ENCODE results near the gene TRIM54.

The TRIM54 gene

DNA sequence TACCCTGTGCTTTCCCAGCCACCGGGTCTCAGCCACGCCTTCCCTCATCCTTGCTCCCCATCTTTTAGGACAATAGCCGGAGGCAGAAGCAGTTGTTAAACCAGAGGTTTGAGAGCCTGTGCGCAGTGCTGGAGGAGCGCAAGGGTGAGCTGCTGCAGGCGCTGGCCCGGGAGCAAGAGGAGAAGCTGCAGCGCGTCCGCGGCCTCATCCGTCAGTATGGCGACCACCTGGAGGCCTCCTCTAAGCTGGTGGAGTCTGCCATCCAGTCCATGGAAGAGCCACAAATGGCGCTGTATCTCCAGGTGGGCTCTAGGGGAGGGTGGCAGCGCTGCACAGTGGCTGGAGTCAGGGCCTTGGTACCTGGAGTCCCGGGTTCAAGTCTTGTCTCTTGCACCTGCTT, 23.3 kb downstream of the TRIM54 start:
- Histone ChIP-seq H3K4me1 (peaks cover 8% of the 10 kb centered on the region), H3K79me2 (no peaks in the 10 kb centered on the region), H3K36me3 (ENCODE audit: control insufficient read depth, insufficient read depth, low read length) (no peaks in the 10 kb centered on the region), H3K4me3 (ENCODE audit: low read depth, low read length) (no peak overlapping the region), H3K27me3 (ENCODE audit: control insufficient read depth, insufficient read depth, low read length) (peaks cover 10% of the 10 kb centered on the region), H3K9ac (no peak overlapping the region), H3K27ac (no peak overlapping the region), H3K4me2 (ENCODE audit: low read length) (no peak overlapping the region), H3K9me3 (ENCODE audit: control insufficient read depth, low read length) (no peaks in the 10 kb centered on the region), H2AFZ (no peak overlapping the region)
- TF ChIP-seq, protein P1, sequence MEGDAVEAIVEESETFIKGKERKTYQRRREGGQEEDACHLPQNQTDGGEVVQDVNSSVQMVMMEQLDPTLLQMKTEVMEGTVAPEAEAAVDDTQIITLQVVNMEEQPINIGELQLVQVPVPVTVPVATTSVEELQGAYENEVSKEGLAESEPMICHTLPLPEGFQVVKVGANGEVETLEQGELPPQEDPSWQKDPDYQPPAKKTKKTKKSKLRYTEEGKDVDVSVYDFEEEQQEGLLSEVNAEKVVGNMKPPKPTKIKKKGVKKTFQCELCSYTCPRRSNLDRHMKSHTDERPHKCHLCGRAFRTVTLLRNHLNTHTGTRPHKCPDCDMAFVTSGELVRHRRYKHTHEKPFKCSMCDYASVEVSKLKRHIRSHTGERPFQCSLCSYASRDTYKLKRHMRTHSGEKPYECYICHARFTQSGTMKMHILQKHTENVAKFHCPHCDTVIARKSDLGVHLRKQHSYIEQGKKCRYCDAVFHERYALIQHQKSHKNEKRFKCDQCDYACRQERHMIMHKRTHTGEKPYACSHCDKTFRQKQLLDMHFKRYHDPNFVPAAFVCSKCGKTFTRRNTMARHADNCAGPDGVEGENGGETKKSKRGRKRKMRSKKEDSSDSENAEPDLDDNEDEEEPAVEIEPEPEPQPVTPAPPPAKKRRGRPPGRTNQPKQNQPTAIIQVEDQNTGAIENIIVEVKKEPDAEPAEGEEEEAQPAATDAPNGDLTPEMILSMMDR (IDR thresholded peaks at IDR 0.05), result no peak

DNA sequence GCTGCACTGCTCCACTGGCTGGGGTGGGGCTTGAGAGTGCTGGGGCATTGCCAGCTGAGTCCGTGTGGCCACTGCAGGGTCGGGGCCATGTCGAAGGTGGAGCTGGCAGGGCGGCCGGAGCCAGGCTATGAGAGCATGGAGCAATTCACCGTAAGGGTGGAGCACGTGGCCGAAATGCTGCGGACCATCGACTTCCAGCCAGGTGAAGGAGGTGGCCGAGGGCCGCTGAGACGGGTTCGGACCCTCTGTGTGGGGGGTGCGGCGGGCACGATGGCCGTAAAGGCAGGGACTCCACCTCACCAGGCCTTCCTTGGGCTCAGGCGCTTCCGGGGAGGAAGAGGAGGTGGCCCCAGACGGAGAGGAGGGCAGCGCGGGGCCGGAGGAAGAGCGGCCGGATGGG, 23.9 kb downstream of the TRIM54 start:
- Histone ChIP-seq H3K4me1 (peaks cover 8% of the 10 kb centered on the region), H2AFZ (peak overlapping the region; percentile 11), H3K27me3 (ENCODE audit: control insufficient read depth, insufficient read depth, low read length) (peaks cover 10% of the 10 kb centered on the region), H3K27ac (no peak overlapping the region), H3K9me3 (ENCODE audit: control insufficient read depth, low read length) (no peaks in the 10 kb centered on the region), H3K9ac (no peak overlapping the region), H3K36me3 (ENCODE audit: control insufficient read depth, insufficient read depth, low read length) (no peaks in the 10 kb centered on the region), H3K4me3 (ENCODE audit: low read depth, low read length) (no peak overlapping the region), H3K79me2 (no peaks in the 10 kb centered on the region), H3K4me2 (ENCODE audit: low read length) (no peak overlapping the region)
- TF ChIP-seq, protein P1 (IDR thresholded peaks at IDR 0.05), result no peak

DNA sequence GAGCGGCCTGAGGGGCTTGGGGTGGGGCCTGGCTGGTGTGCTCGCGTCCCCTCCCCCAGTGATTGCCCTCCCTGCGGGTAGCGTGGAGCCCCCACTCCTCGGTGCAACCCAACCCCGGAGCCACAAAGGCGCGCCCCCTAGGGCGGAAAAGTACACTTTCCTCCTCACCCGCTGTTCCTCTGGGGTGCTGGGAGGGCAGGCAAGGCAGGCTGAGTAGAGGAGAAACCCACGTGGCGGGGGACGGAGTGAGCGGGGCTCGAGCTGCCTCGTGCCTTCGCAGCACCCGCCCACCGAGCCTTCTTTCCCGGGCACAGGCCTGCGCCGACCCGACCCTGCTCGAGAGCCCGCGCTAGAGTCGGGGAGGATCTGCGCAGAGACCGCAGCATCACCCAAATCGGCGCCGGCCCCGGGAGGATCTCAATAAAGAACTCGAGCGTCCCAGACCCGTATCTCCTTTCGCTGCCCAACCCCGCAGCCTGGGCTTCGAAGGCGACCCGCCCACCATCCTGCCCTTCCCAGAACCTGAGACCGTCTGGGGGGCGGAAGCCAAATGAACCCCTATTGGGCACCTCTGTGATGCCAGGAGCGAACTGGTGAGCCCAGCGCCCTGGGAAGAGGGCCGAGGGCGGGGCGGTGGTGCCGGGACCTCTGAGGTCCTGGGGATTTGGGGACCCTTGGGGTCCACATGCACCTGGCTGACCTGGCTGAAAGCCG, 24.5 kb downstream of the TRIM54 start:
- TF ChIP-seq, protein P1 (IDR thresholded peaks at IDR 0.05), result no peak
- Histone ChIP-seq H3K36me3 (ENCODE audit: control insufficient read depth, insufficient read depth, low read length) (no peaks in the 10 kb centered on the region), H3K4me3 (ENCODE audit: low read depth, low read length) (no peak overlapping the region), H3K79me2 (no peaks in the 10 kb centered on the region), H3K9me3 (ENCODE audit: control insufficient read depth, low read length) (no peaks in the 10 kb centered on the region), H3K9ac (no peak overlapping the region), H3K27me3 (ENCODE audit: control insufficient read depth, insufficient read depth, low read length) (peaks cover 10% of the 10 kb centered on the region), H3K4me1 (peaks cover 8% of the 10 kb centered on the region), H3K27ac (no peak overlapping the region), H3K4me2 (ENCODE audit: low read length) (no peak overlapping the region), H2AFZ (peak overlapping the region; percentile 51)

- H3K36me3 ChIP-seq (ENCODE audit: control insufficient read depth, insufficient read depth, low read length), result no peaks in the 10 kb centered on the region
- TF ChIP-seq, protein P1 (IDR thresholded peaks at IDR 0.05), result no peak
- peaks cover 10% of the 10 kb centered on the region for H3K27me3 ChIP-seq (ENCODE audit: control insufficient read depth, insufficient read depth, low read length)
These were observed 25.0 kb downstream of the TRIM54 start for GRCh38 chr2:27307287-27307544.

More at GRCh38 chr2:27307287-27307544, 25.0 kb downstream of the TRIM54 start:
- Histone ChIP-seq H3K4me1 (peaks cover 8% of the 10 kb centered on the region), H3K4me2 (ENCODE audit: low read length) (no peak overlapping the region), H3K9ac (no peak overlapping the region), H3K4me3 (ENCODE audit: low read depth, low read length) (no peak overlapping the region), H3K79me2 (no peaks in the 10 kb centered on the region), H2AFZ (no peak overlapping the region), H3K27ac (no peak overlapping the region), H3K9me3 (ENCODE audit: control insufficient read depth, low read length) (no peaks in the 10 kb centered on the region)

All from parathyroid adenoma (tissue), 2 donors.